Activated naive CD8-positive, alpha-beta T cell (primary cell): ENCODE measurements around the gene FXR2.
"Not testable (repeated sequence)": the region's sequence is repeated elsewhere in the genome, so short reads cannot be mapped to it uniquely, and the experiment has no call there.

ENCODE experiments used
- H3K27ac Mint-ChIP-seq: one replicate; pipeline ENCODE4 v1.8.0; 2021; ENCODE audit warnings: mixed read lengths
- H3K27me3 Mint-ChIP-seq: one replicate; pipeline ENCODE4 v1.8.0; 2021; ENCODE audit warnings: mixed read lengths
- H3K36me3 Mint-ChIP-seq: one replicate; pipeline ENCODE4 v1.8.0; 2021; ENCODE audit warnings: mixed read lengths
- H3K4me1 Mint-ChIP-seq: one replicate; pipeline ENCODE4 v1.8.0; 2021; ENCODE audit warnings: low read depth, mixed read lengths
- H3K4me3 Mint-ChIP-seq: one replicate; pipeline ENCODE4 v1.8.0; 2021; ENCODE audit warnings: mild to moderate bottlenecking, mixed read lengths
- H3K9me3 Mint-ChIP-seq: one replicate; pipeline ENCODE4 v1.8.0; 2021; ENCODE audit warnings: low read depth, mixed read lengths

Gene FXR2

GRCh38 chr17:7613769-7614424 is 800 bp downstream of the FXR2 start:
- peaks cover 38% of the 10 kb centered on the region for H3K4me1 Mint-ChIP-seq
- peaks cover 3% of the 10 kb centered on the region for H3K36me3 Mint-ChIP-seq
- H3K27me3 Mint-ChIP-seq = no peaks in the 10 kb centered on the region
- H3K9me3 Mint-ChIP-seq = no peaks in the 10 kb centered on the region
- H3K27ac Mint-ChIP-seq = peak overlapping the region; percentile 92
- peak overlapping the region; percentile 95 for H3K4me3 Mint-ChIP-seq

GRCh38 chr17:7612294-7612640 is 2.4 kb downstream of the FXR2 start:
- Mint-ChIP-seq H3K27me3 (no peaks in the 10 kb centered on the region), H3K27ac (peak overlapping the region; percentile 7), H3K36me3 (peaks cover 3% of the 10 kb centered on the region), H3K9me3 (no peaks in the 10 kb centered on the region), H3K4me3 (peak overlapping the region; percentile 95), H3K4me1 (peaks cover 38% of the 10 kb centered on the region)

GRCh38 chr17:7611635-7612293 is 2.9 kb downstream of the FXR2 start:
- Mint-ChIP-seq H3K9me3 (no peaks in the 10 kb centered on the region), H3K4me1 (peaks cover 38% of the 10 kb centered on the region), H3K4me3 (peak overlapping the region; percentile 95), H3K36me3 (peaks cover 3% of the 10 kb centered on the region), H3K27ac (peak overlapping the region; percentile 7), H3K27me3 (no peaks in the 10 kb centered on the region)

GRCh38 chr17:7610641-7611040 is 4.1 kb downstream of the FXR2 start:
- no peak overlapping the region for H3K27ac Mint-ChIP-seq
- H3K36me3 Mint-ChIP-seq = peaks cover 9% of the 10 kb centered on the region
- H3K27me3 Mint-ChIP-seq = no peaks in the 10 kb centered on the region
- peak overlapping the region; percentile 48 for H3K4me3 Mint-ChIP-seq
- H3K9me3 Mint-ChIP-seq = no peaks in the 10 kb centered on the region
- H3K4me1 Mint-ChIP-seq = peaks cover 41% of the 10 kb centered on the region

- H3K4me1 Mint-ChIP-seq = peaks cover 17% of the 10 kb centered on the region
- H3K27me3 Mint-ChIP-seq = no peaks in the 10 kb centered on the region
- peaks cover 9% of the 10 kb centered on the region for H3K36me3 Mint-ChIP-seq
- H3K4me3 Mint-ChIP-seq = no peak overlapping the region
- H3K27ac Mint-ChIP-seq = peak overlapping the region; percentile 61
- no peaks in the 10 kb centered on the region for H3K9me3 Mint-ChIP-seq
These were observed 8.4 kb downstream of the FXR2 start for GRCh38 chr17:7606280-7606679.

DNA sequence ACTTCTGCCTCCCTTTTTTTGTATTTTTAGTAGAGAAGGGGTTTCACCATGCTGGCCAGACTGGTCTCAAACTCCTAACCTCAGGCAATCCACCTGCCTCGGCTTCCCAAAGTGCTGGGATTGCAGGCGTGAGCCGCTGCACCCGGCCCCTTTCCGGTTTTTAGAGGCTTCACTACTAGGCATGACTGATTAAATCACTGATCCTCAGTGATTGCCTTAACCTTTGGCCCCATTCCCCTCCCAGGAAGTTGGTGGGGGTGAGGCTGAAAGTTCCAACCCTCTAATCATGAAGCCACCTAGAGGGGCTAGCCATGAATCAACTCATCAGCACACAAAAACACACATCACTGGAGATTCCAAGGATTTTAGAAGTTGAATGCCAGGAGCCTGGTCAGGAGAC is 17.1 kb downstream of the FXR2 start:
- H3K27me3 Mint-ChIP-seq, H3K4me3 Mint-ChIP-seq, H3K9me3 Mint-ChIP-seq, H3K27ac Mint-ChIP-seq, H3K4me1 Mint-ChIP-seq: not testable (repeated sequence)
- peaks cover 14% of the 10 kb centered on the region for H3K36me3 Mint-ChIP-seq

- H3K4me3 Mint-ChIP-seq = no peak overlapping the region
- H3K27me3 Mint-ChIP-seq = no peaks in the 10 kb centered on the region
- peaks cover 2% of the 10 kb centered on the region for H3K4me1 Mint-ChIP-seq
- H3K36me3 Mint-ChIP-seq = peaks cover 12% of the 10 kb centered on the region
- no peaks in the 10 kb centered on the region for H3K9me3 Mint-ChIP-seq
- no peak overlapping the region for H3K27ac Mint-ChIP-seq
These were observed 21.4 kb downstream of the FXR2 start for GRCh38 chr17:7593296-7593695.

GRCh38 chr17:7592422-7593021 is 22.2 kb downstream of the FXR2 start:
- Mint-ChIP-seq H3K36me3 (peaks cover 12% of the 10 kb centered on the region), H3K4me1 (peaks cover 3% of the 10 kb centered on the region), H3K27ac (no peak overlapping the region), H3K4me3 (no peak overlapping the region), H3K9me3 (no peaks in the 10 kb centered on the region), H3K27me3 (no peaks in the 10 kb centered on the region)

- Mint-ChIP-seq H3K4me1 (peaks cover 2% of the 10 kb centered on the region), H3K27ac (no peak overlapping the region), H3K9me3 (no peaks in the 10 kb centered on the region), H3K4me3 (no peak overlapping the region), H3K27me3 (no peaks in the 10 kb centered on the region), H3K36me3 (peaks cover 9% of the 10 kb centered on the region)
These were observed 23.1 kb downstream of the FXR2 start for GRCh38 chr17:7591596-7591995.

GRCh38 chr17:7590743-7591142 is 24.0 kb downstream of the FXR2 start:
- Mint-ChIP-seq H3K4me1 (peaks cover 3% of the 10 kb centered on the region), H3K9me3 (no peaks in the 10 kb centered on the region), H3K27ac (no peak overlapping the region), H3K27me3 (no peaks in the 10 kb centered on the region), H3K36me3 (peaks cover 9% of the 10 kb centered on the region), H3K4me3 (no peak overlapping the region)

DNA sequence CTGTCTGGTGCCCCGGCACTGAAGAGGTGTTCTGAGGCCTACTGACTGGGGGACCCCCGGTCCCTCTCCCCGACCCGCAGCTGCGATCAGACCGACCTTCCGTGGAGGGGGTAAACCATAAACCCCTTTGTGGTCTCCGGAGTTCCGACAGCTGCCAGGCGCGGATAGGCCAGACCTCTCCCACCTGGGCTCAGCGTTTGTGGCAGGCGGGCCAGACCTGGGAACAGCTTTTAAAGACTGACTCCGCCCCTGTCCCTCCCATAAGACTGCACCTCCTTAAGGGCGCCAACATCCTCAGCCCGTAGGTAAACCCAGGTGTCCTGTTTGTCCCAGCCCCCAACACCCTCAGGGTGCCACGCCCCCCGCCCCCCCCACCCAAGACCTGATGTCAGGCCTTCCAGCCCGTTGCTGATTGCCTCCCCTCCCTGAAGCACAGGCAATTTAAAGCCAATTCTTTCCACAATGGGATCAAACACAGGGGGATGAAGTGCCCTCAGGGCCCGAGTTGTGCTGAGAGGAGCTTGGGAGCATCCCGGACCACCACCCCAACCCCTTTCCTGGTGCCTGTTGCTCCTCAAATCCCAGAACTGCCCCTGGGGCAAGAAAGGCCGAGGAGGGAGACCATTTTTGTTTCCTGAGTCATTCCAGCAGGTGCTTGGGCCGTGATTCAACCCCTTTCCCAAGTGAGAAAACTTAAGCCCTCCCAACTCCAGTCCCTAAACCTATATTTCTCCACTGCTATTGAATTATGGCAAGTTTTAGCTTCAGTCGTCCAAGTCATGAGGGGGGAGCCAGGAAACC is 24.6 kb downstream of the FXR2 start, which contains the start of gene SOX15:
TSS of gene SOX15 (minus strand) at position 204 of the 801 bp plus-strand sequence. CDS start 418 bp downstream, outside the sequence.
- peaks cover 9% of the 10 kb centered on the region for H3K36me3 Mint-ChIP-seq
- H3K4me1 Mint-ChIP-seq = peaks cover 5% of the 10 kb centered on the region
- H3K27ac Mint-ChIP-seq = no peak within 1 kb of the TSS
- H3K4me3 Mint-ChIP-seq = no peak within 1 kb of the TSS
- H3K27me3 Mint-ChIP-seq = no peaks in the 10 kb centered on the region
- H3K9me3 Mint-ChIP-seq = no peaks in the 10 kb centered on the region

- peaks cover 10% of the 10 kb centered on the region for H3K36me3 Mint-ChIP-seq
- H3K4me3 Mint-ChIP-seq = no peak overlapping the region
- H3K27me3 Mint-ChIP-seq = no peaks in the 10 kb centered on the region
These were observed 25.4 kb downstream of the FXR2 start for GRCh38 chr17:7589204-7589868.

DNA sequence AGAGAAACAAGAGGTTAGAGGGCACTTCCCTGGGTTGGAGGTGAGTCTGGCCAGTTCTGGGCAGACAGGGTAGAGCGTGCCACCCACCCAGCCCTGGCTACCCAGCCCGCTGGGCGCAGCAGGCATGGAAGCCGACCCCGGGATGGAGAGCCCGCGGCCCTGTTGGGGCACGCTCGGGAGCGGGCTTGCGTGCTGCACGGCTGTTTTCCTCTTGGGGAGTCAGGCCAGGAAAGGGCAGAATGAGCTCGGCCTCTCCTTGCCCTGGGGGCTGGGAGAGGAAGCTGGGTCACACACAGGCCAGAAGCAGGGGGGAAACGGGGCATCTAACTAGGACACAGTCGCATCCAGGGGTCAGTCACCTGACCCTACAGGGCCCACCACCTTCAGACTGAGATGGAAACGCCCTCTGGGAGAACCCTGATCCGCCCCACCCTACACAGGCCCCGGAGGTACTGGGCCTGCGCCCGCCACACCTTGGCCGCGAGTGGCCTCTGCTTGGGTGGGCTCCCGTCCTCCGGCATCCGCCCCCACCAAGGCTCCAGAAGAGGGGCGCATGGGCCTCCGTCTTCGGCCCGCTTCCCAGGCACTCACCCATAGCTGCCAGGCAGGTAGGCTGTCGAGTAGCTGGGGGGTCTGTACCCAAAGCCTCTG is 26.0 kb downstream of the FXR2 start:
- peaks cover 14% of the 10 kb centered on the region for H3K4me1 Mint-ChIP-seq
- H3K27me3 Mint-ChIP-seq = no peaks in the 10 kb centered on the region
- peaks cover 6% of the 10 kb centered on the region for H3K36me3 Mint-ChIP-seq
- H3K4me3 Mint-ChIP-seq = no peak overlapping the region
- H3K9me3 Mint-ChIP-seq = no peaks in the 10 kb centered on the region
- no peak overlapping the region for H3K27ac Mint-ChIP-seq

More at GRCh38 chr17:7589204-7589868, 25.4 kb downstream of the FXR2 start:
- peaks cover 10% of the 10 kb centered on the region for H3K4me1 Mint-ChIP-seq
- no peak overlapping the region for H3K27ac Mint-ChIP-seq
- H3K9me3 Mint-ChIP-seq = no peaks in the 10 kb centered on the region
